HCT116 (cell line): ENCODE measurements around the gene CFAP97. TPM values are rescaled to one million over a fixed set of nuclear protein-coding genes. Genes with fewer than 3 reads are reported as not detected.

Experiments used
- ATAC-seq: fragments of 200-7000 bp; cut with Tn5 transposase; 2 replicates; pipeline ENCODE4 v1.9.1; 2020; ENCODE audit warnings: mild to moderate bottlenecking, moderate library complexity
- BruUV-seq: library from RNA; stranded (reverse); fragments of 400-500 nt; replicated peaks from 2 replicates; lab custom pipeline; 2021; lab: Mats Ljungman, UMichigan
- CTCF ChIA-PET: fragments of 300-600 bp; sonication (Branson Sonifier 250); formaldehyde crosslinking; loops from one replicate; lab custom pipeline; 2021; ENCODE audit warnings: antibody characterized with exemption; lab: Charles Lee
- POLR2A ChIA-PET: fragments of 300-600, 350-600 bp; sonication (Branson Sonifier 250); formaldehyde crosslinking; loops from one replicate; lab custom pipeline; 2021; ENCODE audit warnings: antibody characterized with exemption; lab: Charles Lee
- RAD21 ChIA-PET, 2 experiments: fragments of 300-600 bp; sonication (Branson Sonifier 250); formaldehyde crosslinking; loops; one replicate each; lab custom pipeline; 2023; ENCODE audit warnings: low total read pairs in 2 of 2; ENCODE audit not compliant: uncharacterized antibody in 2 of 2, unreplicated experiment in 2 of 2, low non-redundant PET in 1 of 2; lab: Charles Lee
- DNase-seq: peaks from one replicate; pipeline ENCODE4 v3.0.0-alpha.2; 2010; ENCODE audit warnings: low read depth, low spot score
- H2AFZ ChIP-seq: fragments of 200-600 bp; shearing (Covaris generic), sonication (generic); 2 replicates; pipeline ENCODE4 v1.6.1; 2017; ENCODE audit warnings: low read depth, mixed run types, mixed read lengths, antibody characterized with exemption, low read length; ENCODE audit not compliant: poor library complexity, severe bottlenecking
- H3K27ac ChIP-seq: 2 replicates; pipeline ENCODE4 v1.5.1; 2012; ENCODE audit warnings: low read depth, low read length
- H3K27me3 ChIP-seq: fragments of 200-600 bp; sonication (generic); 2 replicates; pipeline ENCODE4 v1.6.1; 2016; ENCODE audit warnings: mixed run types, low read length, mixed read lengths; ENCODE audit not compliant: insufficient read depth
- H3K36me3 ChIP-seq, 2 experiments: fragments of 200-500 bp in 1 of 2; fragments of 200-600 bp in 1 of 2; sonication (Bioruptor generic) in 1 of 2; sonication (generic) in 1 of 2; 2 replicates each; pipeline versions ENCODE4 v1.5.1 to v1.6.1; 2014 to 2016; ENCODE audit warnings: low read length in 2 of 2, inconsistent platforms in 1 of 2, mixed read lengths in 1 of 2, mixed run types in 1 of 2; ENCODE audit not compliant: insufficient read depth in 2 of 2, control insufficient read depth in 1 of 2
- H3K4me1 ChIP-seq, 2 experiments: fragments of 200-600 bp in 1 of 2; sonication (generic) in 1 of 2; 2 replicates each; pipeline versions ENCODE4 v1.5.1 to v1.6.1; 2012 to 2017; ENCODE audit warnings: low read length in 2 of 2, inconsistent platforms in 1 of 2, mild to moderate bottlenecking in 1 of 2, mixed read lengths in 1 of 2, mixed run types in 1 of 2, moderate library complexity in 1 of 2; ENCODE audit not compliant: insufficient read depth in 2 of 2, control insufficient read depth in 1 of 2
- H3K4me2 ChIP-seq: fragments of 200-600 bp; sonication (generic); 2 replicates; pipeline ENCODE4 v1.6.1; 2017; ENCODE audit warnings: mixed run types, low read length, mixed read lengths
- H3K4me3 ChIP-seq, 2 experiments: fragments of 200-600 bp in 1 of 2; sonication (generic) in 1 of 2; replicated peaks in 1 of 2; 2 replicates each; pipeline ENCODE4 v1.5.1; 2011 to 2016; ENCODE audit warnings: low read length in 2 of 2, control low read depth in 1 of 2, low read depth in 1 of 2, mild to moderate bottlenecking in 1 of 2, mixed read lengths in 1 of 2, mixed run types in 1 of 2
- H3K79me2 ChIP-seq: fragments of 200-600 bp; sonication (generic); 2 replicates; pipeline ENCODE4 v1.6.1; 2017; ENCODE audit warnings: mild to moderate bottlenecking, mixed run types, low read length, moderate library complexity, mixed read lengths; ENCODE audit not compliant: insufficient read depth
- H3K9ac ChIP-seq: fragments of 200-600 bp; sonication (generic); 2 replicates; pipeline ENCODE4 v1.6.1; 2016; ENCODE audit warnings: low read length, mixed read lengths
- H3K9me2 ChIP-seq: fragments of 200-600 bp; sonication (generic), shearing (Covaris generic); 2 replicates; pipeline ENCODE4 v1.6.1; 2017; ENCODE audit warnings: mixed run types, mild to moderate bottlenecking, moderate library complexity; ENCODE audit not compliant: insufficient read depth
- H3K9me3 ChIP-seq, 2 experiments: fragments of 200-500 bp in 1 of 2; fragments of 200-600 bp in 1 of 2; sonication (Bioruptor generic) in 1 of 2; sonication (generic) in 1 of 2; 2 replicates each; pipeline ENCODE4 v1.6.1; 2014 to 2017; ENCODE audit warnings: low read length in 2 of 2, mixed read lengths in 2 of 2, inconsistent platforms in 1 of 2, low read depth in 1 of 2, mild to moderate bottlenecking in 1 of 2, mixed run types in 1 of 2, moderate library complexity in 1 of 2; ENCODE audit not compliant: control insufficient read depth in 1 of 2, insufficient read depth in 1 of 2
- H4K20me1 ChIP-seq: fragments of 200-600 bp; sonication (generic), shearing (Covaris generic); 2 replicates; pipeline ENCODE4 v1.6.1; 2017; ENCODE audit warnings: mixed run types, mild to moderate bottlenecking, moderate library complexity; ENCODE audit not compliant: insufficient read depth
- CBX3 ChIP-seq: IDR thresholded peaks from 2 replicates; pipeline ENCODE4 v1.6.1; 2012; ENCODE audit warnings: low read depth
- CEBPB ChIP-seq: IDR thresholded peaks from 2 replicates; pipeline ENCODE4 v1.6.1; 2012; ENCODE audit warnings: low read depth
- CTCF ChIP-seq, 3 experiments: fragments of 200-600 bp in 1 of 3; sonication (generic) in 1 of 3; IDR thresholded peaks in 2 of 3; conservative IDR thresholded peaks in 1 of 3; 2 replicates each; pipeline ENCODE4 v1.5.1; 2012 to 2017; ENCODE audit warnings: low read depth in 2 of 3, low read length in 2 of 3, antibody characterized with exemption in 1 of 3, borderline replicate concordance in 1 of 3, control low read depth in 1 of 3, mild to moderate bottlenecking in 1 of 3, mixed read lengths in 1 of 3, mixed run types in 1 of 3, moderate library complexity in 1 of 3; ENCODE audit not compliant: insufficient read depth in 1 of 3
- EZH2 ChIP-seq: fragments of 200-600 bp; sonication (generic); IDR thresholded peaks from 2 replicates; pipeline ENCODE4 v1.6.1; 2017; ENCODE audit warnings: antibody characterized with exemption, mixed run types
- MAX ChIP-seq: IDR thresholded peaks from 2 replicates; pipeline ENCODE4 v1.6.1; 2012
- SIN3A ChIP-seq: IDR thresholded peaks from 2 replicates; pipeline ENCODE4 v1.6.1; 2012; ENCODE audit warnings: low read depth
- SRF ChIP-seq: IDR thresholded peaks from 2 replicates; pipeline ENCODE4 v1.6.1; 2012; ENCODE audit warnings: low read depth
- YY1 ChIP-seq: IDR thresholded peaks from 2 replicates; pipeline ENCODE4 v1.6.1; 2011; ENCODE audit warnings: low read length, low read depth, moderate library complexity, mild to moderate bottlenecking; ENCODE audit not compliant: insufficient replicate concordance; ENCODE audit errors: extremely low read depth
- intact Hi-C: fragments of 100-400 bp; cut with micrococcal nuclease; formaldehyde crosslinking; loops from 2 replicates; pipeline ENCODE4 v1.10.0; 2022
- total RNA-seq: library from RNA; stranded (reverse); gene quantifications from one replicate; pipeline ENCODE4 v1.2.1, GENCODE V29; 2021; ENCODE audit not compliant: unreplicated experiment
- TF ChIP-seq, protein P1 (sequence below): IDR thresholded peaks from 2 replicates; pipeline ENCODE4 v1.6.1; 2012

Gene CFAP97
- total RNA-seq, 1 experiment from 2014 or later = 57.7 TPM

- TF ChIP-seq CTCF (IDR thresholded peaks at IDR 0.05 in 2 of 3, conservative IDR thresholded peaks at IDR 0.05 in 1 of 3; ENCODE audit: borderline replicate concordance in 1 of 3, insufficient read depth in 1 of 3, low read depth in 2 of 3, low read length in 2 of 3) = no peak
- TF ChIP-seq EZH2 = no peak
- no peak for TF ChIP-seq CBX3
- no peak for TF ChIP-seq YY1
- no peak for TF ChIP-seq CEBPB
- TF ChIP-seq SIN3A = no peak
- TF ChIP-seq SRF = no peak
- TF ChIP-seq, protein P1, sequence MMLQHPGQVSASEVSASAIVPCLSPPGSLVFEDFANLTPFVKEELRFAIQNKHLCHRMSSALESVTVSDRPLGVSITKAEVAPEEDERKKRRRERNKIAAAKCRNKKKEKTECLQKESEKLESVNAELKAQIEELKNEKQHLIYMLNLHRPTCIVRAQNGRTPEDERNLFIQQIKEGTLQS = no peak
- TF ChIP-seq, all 23 proteins: peak for 0
Measured at GRCh38 chr4:185244763-185245162, 41.0 kb upstream of the CFAP97 start (continued).

GRCh38 chr4:185243879-185244278, 40.1 kb upstream of the CFAP97 start:
- POLR2A ChIA-PET = no interaction called here
- intact Hi-C loops = no loop called here
- no peak overlapping the region for H2AFZ ChIP-seq
- no peak overlapping the region for H3K9ac ChIP-seq
- no peak for ATAC-seq
- no peak overlapping the region for H3K27ac ChIP-seq
- peaks cover 0 to under 1% of the 10 kb centered on the region in 2 experiments; a peak in 1 of 4 replicates for H3K9me3 ChIP-seq
- H3K9me2 ChIP-seq = no peaks in the 10 kb centered on the region
- no peaks in the 10 kb centered on the region for H3K27me3 ChIP-seq
- DNase-seq = no peak
- no peaks in the 10 kb centered on the region for H4K20me1 ChIP-seq
- peaks cover 10 to 14% of the 10 kb centered on the region in 2 experiments; a peak in 3 of 4 replicates for H3K4me1 ChIP-seq
- no peak overlapping the region for H3K4me3 ChIP-seq
- no peak overlapping the region for H3K4me2 ChIP-seq
- BruUV-seq = no TSS peak
- H3K36me3 ChIP-seq = no peaks in the 10 kb centered on the region
- TF ChIP-seq MAX = no peak
- CTCF ChIA-PET = no interaction called here
- peaks cover 13% of the 10 kb centered on the region for H3K79me2 ChIP-seq
- RAD21 ChIA-PET = no interaction called here
